ENCODE measurements around the gene WDR64.

GRCh38 chr1:241808265-241808664, 156.2 kb downstream of the WDR64 start:
- no peak for TF ChIP-seq NFE2L2 (IDR thresholded peaks at IDR 0.05; ENCODE audit: low read depth, low read length)
- TF ChIP-seq USF2 (IDR thresholded peaks at IDR 0.05; ENCODE audit: low read depth, low read length) = no peak
- TF ChIP-seq CEBPB (IDR thresholded peaks at IDR 0.05; ENCODE audit: low read depth, low read length) = no peak
- no peak for TF ChIP-seq CTCF (conservative IDR thresholded peaks at IDR 0.05; ENCODE audit: low read depth, low read length)
- no peak for TF ChIP-seq POLR2A (IDR thresholded peaks at IDR 0.05; ENCODE audit: low read depth, low read length)
- no peak for TF ChIP-seq MAFK (IDR thresholded peaks at IDR 0.05; ENCODE audit: low read depth, low read length)
- TF ChIP-seq FOS (IDR thresholded peaks at IDR 0.05; ENCODE audit: low read depth, low read length) = no peak
- TF ChIP-seq BHLHE40 (IDR thresholded peaks at IDR 0.05; ENCODE audit: low read depth, low read length) = no peak
